ENCODE results near the gene HAUS8. TPM values are rescaled to one million over a fixed set of nuclear protein-coding genes. Genes with fewer than 3 reads are reported as not detected.
A peak's percentile ranks its signal among the peaks of the same experiment; 100 is the strongest.

The HAUS8 gene
- total and polyA plus RNA-seq, 9 of the 15 experiments (the other 6 are each of a cell fraction or from before 2014, with no cell fraction given), result 20.5 to 53.2 (median 36.0) TPM

DNA sequence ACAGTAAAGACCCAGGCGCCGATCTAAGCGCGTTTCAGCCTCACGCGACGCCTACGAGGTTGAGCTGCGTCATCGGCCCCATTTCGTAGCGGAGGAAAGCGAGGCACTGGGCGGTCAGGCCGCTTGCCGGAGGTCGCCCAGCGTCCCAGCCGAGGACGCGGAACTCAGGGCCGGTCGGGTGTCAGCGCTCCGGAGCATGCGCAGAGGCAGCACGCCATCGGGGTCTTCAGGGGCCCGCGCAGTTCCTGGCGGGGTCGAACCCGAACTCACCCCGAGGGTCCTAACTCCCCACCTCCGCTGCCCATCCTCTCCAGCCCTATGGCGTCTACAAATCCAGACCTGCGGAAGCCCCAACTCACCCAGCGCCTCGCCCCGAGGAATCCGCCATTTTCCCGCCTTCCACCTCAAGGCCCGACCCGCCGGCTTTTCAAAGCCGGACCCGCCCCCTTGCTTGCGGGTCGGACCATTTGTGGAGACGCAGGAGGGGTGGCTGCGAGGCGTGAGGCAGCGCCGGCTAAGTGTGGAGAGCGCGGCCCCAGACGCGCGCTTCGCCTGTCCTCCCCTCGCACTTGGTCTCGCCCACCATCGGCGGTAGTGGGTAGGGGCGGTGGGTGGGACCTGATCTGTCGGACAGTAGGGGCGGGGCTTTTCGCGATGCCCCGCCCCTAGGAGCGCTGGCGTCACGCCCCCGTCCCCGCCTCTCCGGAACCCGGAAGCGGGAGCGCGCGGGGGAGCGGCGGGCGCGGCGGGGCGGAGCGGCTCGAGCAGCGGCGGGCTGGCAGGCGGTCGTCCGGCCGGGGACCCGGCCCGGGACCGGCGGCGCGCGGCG lies at the start of gene HAUS8, which contains the start of gene MYO9B (continued):
- TF ChIP-seq, protein P1, sequence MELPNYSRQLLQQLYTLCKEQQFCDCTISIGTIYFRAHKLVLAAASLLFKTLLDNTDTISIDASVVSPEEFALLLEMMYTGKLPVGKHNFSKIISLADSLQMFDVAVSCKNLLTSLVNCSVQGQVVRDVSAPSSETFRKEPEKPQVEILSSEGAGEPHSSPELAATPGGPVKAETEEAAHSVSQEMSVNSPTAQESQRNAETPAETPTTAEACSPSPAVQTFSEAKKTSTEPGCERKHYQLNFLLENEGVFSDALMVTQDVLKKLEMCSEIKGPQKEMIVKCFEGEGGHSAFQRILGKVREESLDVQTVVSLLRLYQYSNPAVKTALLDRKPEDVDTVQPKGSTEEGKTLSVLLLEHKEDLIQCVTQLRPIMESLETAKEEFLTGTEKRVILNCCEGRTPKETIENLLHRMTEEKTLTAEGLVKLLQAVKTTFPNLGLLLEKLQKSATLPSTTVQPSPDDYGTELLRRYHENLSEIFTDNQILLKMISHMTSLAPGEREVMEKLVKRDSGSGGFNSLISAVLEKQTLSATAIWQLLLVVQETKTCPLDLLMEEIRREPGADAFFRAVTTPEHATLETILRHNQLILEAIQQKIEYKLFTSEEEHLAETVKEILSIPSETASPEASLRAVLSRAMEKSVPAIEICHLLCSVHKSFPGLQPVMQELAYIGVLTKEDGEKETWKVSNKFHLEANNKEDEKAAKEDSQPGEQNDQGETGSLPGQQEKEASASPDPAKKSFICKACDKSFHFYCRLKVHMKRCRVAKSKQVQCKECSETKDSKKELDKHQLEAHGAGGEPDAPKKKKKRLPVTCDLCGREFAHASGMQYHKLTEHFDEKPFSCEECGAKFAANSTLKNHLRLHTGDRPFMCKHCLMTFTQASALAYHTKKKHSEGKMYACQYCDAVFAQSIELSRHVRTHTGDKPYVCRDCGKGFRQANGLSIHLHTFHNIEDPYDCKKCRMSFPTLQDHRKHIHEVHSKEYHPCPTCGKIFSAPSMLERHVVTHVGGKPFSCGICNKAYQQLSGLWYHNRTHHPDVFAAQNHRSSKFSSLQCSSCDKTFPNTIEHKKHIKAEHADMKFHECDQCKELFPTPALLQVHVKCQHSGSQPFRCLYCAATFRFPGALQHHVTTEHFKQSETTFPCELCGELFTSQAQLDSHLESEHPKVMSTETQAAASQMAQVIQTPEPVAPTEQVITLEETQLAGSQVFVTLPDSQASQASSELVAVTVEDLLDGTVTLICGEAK (IDR thresholded peaks at IDR 0.05), result no peak
- TF ChIP-seq, protein P1 (CRISPR knock-in tag; IDR thresholded peaks at IDR 0.05), result no peak
- TF ChIP-seq KLF6 (CRISPR knock-in tag; IDR thresholded peaks at IDR 0.05; ENCODE audit: borderline replicate concordance) (no peak), BRD9 (IDR thresholded peaks at IDR 0.05; ENCODE audit: low read depth, partially characterized antibody) (peak; percentile 20), KAT8 (IDR thresholded peaks at IDR 0.05; ENCODE audit: low read depth) (no peak), PCBP2 (IDR thresholded peaks at IDR 0.05; ENCODE audit: low read depth, low read length, poor library complexity, severe bottlenecking) (no peak), CBFB (CRISPR knock-in tag; IDR thresholded peaks at IDR 0.05) (0 out of 2 replicates have a peak, but pooled peaks have one; percentile 10), ZNF311 (CRISPR knock-in tag; IDR thresholded peaks at IDR 0.05) (no peak)
- TF ChIP-seq, protein P2, sequence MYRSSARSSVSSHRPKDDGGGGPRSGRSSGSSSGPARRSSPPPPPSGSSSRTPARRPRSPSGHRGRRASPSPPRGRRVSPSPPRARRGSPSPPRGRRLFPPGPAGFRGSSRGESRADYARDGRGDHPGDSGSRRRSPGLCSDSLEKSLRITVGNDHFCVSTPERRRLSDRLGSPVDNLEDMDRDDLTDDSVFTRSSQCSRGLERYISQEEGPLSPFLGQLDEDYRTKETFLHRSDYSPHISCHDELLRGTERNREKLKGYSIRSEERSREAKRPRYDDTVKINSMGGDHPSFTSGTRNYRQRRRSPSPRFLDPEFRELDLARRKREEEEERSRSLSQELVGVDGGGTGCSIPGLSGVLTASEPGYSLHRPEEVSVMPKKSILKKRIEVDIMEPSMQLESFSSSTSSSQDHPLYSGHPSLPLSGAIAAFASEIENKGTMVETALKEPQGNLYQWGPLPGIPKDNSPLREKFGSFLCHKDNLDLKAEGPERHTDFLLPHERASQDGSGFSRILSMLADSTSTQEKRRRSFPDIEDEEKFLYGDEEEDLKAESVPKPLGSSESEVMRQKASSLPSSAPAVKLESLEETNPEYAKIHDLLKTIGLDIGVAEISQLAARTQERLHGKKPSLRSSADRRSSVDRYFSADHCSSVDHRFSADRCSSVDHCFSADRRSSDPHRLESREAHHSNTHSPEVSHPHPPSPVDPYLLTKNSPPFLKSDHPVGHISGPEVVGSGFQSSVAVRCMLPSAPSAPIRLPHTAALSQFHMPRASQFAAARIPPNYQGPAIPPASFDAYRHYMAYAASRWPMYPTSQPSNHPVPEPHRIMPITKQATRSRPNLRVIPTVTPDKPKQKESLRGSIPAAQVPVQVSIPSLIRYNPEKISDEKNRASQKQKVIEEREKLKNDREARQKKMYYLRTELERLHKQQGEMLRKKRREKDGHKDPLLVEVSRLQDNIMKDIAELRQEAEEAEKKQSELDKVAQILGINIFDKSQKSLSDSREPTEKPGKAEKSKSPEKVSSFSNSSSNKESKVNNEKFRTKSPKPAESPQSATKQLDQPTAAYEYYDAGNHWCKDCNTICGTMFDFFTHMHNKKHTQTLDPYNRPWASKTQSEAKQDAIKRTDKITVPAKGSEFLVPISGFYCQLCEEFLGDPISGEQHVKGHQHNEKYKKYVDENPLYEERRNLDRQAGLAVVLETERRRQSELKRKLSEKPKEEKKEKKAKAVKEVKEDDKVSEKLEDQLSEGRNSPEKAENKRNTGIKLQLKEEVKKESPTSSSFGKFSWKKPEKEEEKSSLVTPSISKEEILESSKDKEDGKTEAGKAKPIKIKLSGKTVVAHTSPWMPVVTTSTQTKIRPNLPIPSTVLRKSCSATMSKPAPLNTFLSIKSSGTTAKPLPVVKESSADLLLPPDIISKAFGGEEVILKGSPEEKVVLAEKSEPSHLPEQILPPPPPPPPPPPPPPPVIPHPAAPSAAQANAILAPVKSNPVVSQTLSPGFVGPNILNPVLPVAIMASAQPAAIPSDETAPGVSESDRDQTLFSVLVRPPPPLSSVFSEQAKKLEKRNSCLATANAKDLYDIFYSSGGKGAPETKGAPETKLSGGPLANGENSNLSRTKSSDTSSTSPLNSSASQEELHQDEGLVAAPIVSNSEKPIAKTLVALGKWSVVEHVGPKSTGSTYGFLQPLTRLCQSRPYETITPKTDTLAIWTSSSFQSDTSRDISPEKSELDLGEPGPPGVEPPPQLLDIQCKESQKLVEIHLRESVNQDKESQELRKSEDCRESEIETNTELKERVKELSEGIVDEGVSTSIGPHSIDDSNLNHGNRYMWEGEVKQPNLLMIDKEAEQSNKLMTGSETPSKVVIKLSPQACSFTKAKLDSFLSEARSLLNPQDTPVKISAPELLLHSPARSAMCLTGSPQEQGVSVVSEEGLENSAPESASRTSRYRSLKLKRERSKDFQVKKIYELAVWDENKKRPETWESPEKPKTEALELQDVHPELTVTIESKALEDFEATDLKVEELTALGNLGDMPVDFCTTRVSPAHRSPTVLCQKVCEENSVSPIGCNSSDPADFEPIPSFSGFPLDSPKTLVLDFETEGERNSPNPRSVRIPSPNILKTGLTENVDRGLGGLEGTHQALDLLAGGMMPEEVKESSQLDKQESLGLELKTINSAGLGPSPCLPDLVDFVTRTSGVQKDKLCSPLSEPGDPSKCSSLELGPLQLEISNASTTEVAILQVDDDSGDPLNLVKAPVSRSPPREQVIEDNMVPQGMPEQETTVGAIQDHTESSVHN (IDR thresholded peaks at IDR 0.05; ENCODE audit: borderline replicate concordance in 1 of 2, low read depth in 1 of 2), result no peak
